IPS-20b (cell line): Measurements from ENCODE around the gene SASH1.

ENCODE experiments used
- H3K27ac ChIP-seq: one replicate; pipeline ENCODE4 v1.5.1; 2013; ENCODE audit warnings: low read length
- H3K27me3 ChIP-seq: 2 replicates; pipeline ENCODE4 v1.6.1; 2013; ENCODE audit warnings: mild to moderate bottlenecking, low read length, inconsistent platforms; ENCODE audit not compliant: insufficient read depth
- H3K36me3 ChIP-seq: 2 replicates; pipeline ENCODE4 v1.6.1; 2013; ENCODE audit warnings: low read depth, mild to moderate bottlenecking, inconsistent platforms, low read length, moderate library complexity; ENCODE audit not compliant: insufficient read depth
- H3K4me1 ChIP-seq: 2 replicates; pipeline ENCODE4 v1.6.1; 2013; ENCODE audit warnings: mild to moderate bottlenecking, control low read depth, inconsistent platforms, low read length, moderate library complexity; ENCODE audit not compliant: insufficient read depth
- H3K4me3 ChIP-seq: 2 replicates; pipeline ENCODE4 v1.5.1; 2013; ENCODE audit warnings: mild to moderate bottlenecking, low read length, inconsistent platforms
- H3K9ac ChIP-seq: 2 replicates; pipeline ENCODE4 v1.6.1; 2013; ENCODE audit warnings: low read depth, mild to moderate bottlenecking, inconsistent platforms, low read length, moderate library complexity
- H3K9me3 ChIP-seq: 2 replicates; pipeline ENCODE4 v1.6.1; 2013; ENCODE audit warnings: mild to moderate bottlenecking, low read depth, low read length, inconsistent platforms; ENCODE audit not compliant: insufficient read depth

The SASH1 gene

DNA sequence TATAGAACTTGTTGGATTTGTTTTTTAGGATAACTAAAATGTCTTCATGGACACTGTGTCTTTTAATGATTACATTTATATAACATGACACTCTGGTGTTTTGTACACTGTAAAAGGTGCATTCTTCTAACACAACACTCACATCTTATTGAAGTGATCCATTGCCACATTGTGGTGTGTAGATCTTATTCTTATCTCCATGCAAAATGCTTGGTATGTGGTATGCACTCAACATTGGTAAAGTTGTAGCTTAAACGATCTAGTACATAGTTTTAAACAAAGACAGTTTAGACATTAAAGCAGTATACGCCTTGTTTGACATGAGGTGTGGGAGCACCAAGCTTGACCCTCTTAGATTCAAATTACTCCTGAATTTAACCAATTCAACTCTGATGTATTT is 84.7 kb downstream of the SASH1 start:
- no peaks in the 10 kb centered on the region for H3K4me1 ChIP-seq
- H3K27me3 ChIP-seq, result no peaks in the 10 kb centered on the region
- H3K9ac ChIP-seq, result no peak overlapping the region
- no peaks in the 10 kb centered on the region for H3K36me3 ChIP-seq
- H3K4me3 ChIP-seq, result no peak overlapping the region
- H3K27ac ChIP-seq, result no peak overlapping the region
- H3K9me3 ChIP-seq, result no peaks in the 10 kb centered on the region

DNA sequence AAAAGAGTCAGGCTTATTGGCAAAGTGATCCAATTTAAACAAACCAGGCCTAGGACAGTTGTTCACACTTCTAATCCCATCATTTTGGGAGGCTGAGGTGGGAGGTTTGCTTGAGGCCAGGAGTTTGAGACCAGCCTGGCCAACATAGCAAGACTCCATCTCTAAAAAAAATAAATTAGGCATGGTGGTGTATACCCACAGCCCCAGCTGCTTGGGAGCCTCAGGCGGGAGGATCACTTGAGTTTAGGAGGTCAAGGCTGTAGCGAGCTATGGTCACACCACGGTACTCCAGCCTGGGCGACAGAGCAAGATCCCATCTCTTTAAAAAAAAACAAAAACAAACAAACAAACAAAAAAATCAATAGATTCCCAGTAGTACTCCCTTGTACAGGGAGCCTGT is 86.8 kb downstream of the SASH1 start:
- no peaks in the 10 kb centered on the region for H3K9me3 ChIP-seq

DNA sequence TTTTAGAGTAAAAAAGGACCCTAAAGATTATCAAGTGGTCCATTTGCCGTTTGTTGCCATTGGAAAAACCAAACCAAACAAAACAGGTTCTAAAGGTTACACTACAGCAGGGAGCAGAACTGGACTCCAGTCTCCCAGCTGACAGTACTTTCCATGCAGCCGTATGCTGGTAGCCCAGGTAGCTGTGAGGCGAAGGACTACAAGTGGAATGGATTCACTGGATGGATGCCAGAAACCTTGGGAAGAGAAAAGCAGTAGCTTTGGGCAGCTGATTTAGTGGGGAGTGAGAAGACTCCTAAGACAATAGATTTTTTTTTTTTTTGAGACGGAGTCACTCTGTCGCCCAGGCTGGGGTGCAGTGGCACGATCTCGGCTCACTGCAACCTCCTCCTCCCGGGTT is 88.3 kb downstream of the SASH1 start:
- Histone ChIP-seq H3K4me3 (no peak overlapping the region), H3K27ac (no peak overlapping the region), H3K4me1 (no peaks in the 10 kb centered on the region), H3K9me3 (no peaks in the 10 kb centered on the region), H3K27me3 (no peaks in the 10 kb centered on the region), H3K9ac (no peak overlapping the region), H3K36me3 (no peaks in the 10 kb centered on the region)

More for the DNA sequence above, 86.8 kb downstream of the SASH1 start:
- H3K4me1 ChIP-seq, result no peaks in the 10 kb centered on the region
- no peak overlapping the region for H3K9ac ChIP-seq
- H3K27ac ChIP-seq, result no peak overlapping the region
- no peaks in the 10 kb centered on the region for H3K27me3 ChIP-seq
- H3K36me3 ChIP-seq, result no peaks in the 10 kb centered on the region
- no peak overlapping the region for H3K4me3 ChIP-seq

DNA sequence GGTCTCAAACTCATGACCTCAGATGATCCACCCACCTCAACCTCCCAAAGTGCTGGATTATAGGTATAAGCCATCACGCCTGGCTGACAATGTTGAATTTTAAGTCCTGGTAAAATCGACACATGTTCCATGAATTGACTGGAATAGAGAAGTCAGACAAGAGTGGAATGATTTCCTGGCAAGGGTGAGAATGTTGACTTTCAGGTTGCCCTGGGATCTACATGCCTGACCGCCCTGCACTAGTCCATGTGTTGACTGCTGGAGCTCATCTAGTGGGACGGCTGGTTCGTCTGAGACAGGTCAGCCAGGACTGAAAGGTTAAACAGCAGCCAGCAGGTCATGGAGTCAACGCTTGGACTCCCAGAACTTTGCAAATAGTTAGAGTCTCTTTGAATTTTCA is 88.8 kb downstream of the SASH1 start:
- Histone ChIP-seq H3K4me3 (no peak overlapping the region), H3K27ac (no peak overlapping the region), H3K36me3 (no peaks in the 10 kb centered on the region)

DNA sequence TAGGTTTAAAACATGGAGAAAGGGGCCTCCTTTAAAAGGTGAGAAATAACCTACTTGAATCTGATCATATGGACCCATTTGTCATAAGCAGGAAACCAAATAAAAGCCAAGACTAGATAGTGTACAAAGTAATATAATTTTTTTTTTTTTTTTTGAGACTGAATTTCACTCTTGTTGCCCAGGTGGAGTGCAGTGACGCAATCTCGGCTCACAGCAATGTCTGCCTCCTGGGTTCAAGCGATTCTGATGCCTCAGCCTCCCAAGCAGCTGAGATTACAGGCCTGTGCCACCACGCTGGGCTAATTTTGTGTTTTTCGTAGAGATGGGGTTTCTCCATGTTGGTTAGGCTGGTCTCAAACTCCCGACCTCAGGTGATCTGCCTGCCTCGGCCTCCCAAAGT is 89.2 kb downstream of the SASH1 start:
- H3K36me3 ChIP-seq, result no peaks in the 10 kb centered on the region
- no peak overlapping the region for H3K4me3 ChIP-seq
- H3K9me3 ChIP-seq, result no peaks in the 10 kb centered on the region
- H3K4me1 ChIP-seq, result no peaks in the 10 kb centered on the region
- no peak overlapping the region for H3K27ac ChIP-seq
- no peak overlapping the region for H3K9ac ChIP-seq
- no peaks in the 10 kb centered on the region for H3K27me3 ChIP-seq

More for the DNA sequence above, 88.8 kb downstream of the SASH1 start:
- Histone ChIP-seq H3K9ac (no peak overlapping the region), H3K9me3 (no peaks in the 10 kb centered on the region), H3K4me1 (no peaks in the 10 kb centered on the region), H3K27me3 (no peaks in the 10 kb centered on the region)

DNA sequence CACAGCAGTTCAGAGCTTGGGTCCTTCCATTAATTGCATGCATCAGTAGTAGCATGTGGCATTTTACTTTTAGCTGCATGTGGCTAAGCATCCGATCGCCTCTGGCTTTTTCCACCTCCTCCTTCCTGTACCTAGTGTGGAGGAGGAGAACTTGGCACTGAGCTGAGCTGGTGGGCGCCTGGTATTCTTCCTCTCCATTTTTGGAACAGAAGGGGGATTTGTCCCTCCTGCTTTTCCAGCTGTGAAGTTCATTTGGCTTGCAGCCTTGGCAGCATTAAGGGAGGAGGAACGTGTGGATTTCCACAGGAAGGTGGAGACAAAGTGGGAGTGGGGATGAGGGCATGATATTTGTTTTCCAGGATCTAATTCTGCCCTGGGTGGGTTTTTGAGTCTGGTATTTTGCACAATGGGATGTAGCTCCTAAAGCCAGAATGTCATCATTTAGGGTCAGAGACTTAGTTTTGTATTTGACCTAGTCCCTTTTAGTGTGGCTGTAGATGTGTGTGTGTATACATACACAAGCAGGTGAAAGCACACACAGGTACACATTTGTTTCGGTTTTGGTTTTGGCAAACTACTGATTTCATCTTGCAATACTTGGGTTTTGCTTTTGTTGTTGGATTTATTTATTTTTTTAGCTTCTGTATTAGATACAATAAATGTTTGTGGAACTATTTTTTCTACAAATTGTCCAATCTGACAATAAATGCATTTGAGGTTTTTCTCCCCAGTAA is 90.0 kb downstream of the SASH1 start:
- no peaks in the 10 kb centered on the region for H3K27me3 ChIP-seq
- no peak overlapping the region for H3K27ac ChIP-seq
- H3K9me3 ChIP-seq, result no peaks in the 10 kb centered on the region

DNA sequence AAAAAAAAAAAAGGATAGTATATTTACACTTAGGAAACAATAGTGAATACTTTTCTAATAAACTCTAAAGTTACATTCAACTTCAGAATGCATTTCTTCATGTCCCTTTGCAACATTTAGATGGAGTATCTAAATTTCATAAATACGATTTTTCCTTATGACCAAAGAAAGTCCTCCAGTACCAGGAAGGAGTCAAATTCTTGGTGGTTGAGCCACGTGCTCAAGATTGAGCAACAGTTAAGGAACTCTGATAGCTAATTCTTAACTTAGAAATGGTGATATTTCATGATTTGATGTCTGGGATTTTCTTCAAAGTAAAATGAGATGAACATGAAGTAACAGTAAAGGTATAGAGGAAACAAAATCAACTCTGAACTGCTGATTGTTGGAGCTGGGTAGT is 92.7 kb downstream of the SASH1 start:
- no peak overlapping the region for H3K4me3 ChIP-seq
- no peak overlapping the region for H3K27ac ChIP-seq
- no peaks in the 10 kb centered on the region for H3K9me3 ChIP-seq
- no peaks in the 10 kb centered on the region for H3K27me3 ChIP-seq
- no peak overlapping the region for H3K9ac ChIP-seq
- no peaks in the 10 kb centered on the region for H3K4me1 ChIP-seq
- no peaks in the 10 kb centered on the region for H3K36me3 ChIP-seq

More for the DNA sequence above, 90.0 kb downstream of the SASH1 start:
- Histone ChIP-seq H3K4me3 (no peak overlapping the region), H3K36me3 (no peaks in the 10 kb centered on the region), H3K4me1 (no peaks in the 10 kb centered on the region), H3K9ac (no peak overlapping the region)

DNA sequence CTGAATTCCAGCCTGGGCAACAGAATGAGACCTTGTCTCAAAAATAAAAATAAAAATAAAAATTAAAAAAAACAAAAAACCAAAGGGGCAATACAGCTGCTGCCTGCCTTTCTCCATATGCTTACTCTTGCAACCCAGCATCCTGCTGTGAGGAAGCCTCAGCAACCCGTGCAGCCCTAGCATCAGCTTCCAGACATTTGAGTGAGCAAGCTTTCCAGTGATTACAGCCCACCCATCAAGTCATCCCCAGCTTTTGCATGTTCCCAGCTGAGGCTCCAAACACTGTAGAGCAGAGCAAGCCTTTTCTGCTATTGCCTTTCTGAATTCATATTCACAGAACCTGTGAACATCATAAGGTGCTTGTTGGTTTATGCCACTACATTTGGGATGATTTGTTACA is 93.8 kb downstream of the SASH1 start:
- no peak overlapping the region for H3K9ac ChIP-seq
- H3K9me3 ChIP-seq, result no peaks in the 10 kb centered on the region
- H3K27me3 ChIP-seq, result no peaks in the 10 kb centered on the region
- H3K4me3 ChIP-seq, result no peak overlapping the region
- H3K4me1 ChIP-seq, result 0 out of 2 replicates have a peak, but pooled peaks cover 4% of the 10 kb centered on the region
- no peaks in the 10 kb centered on the region for H3K36me3 ChIP-seq
- H3K27ac ChIP-seq, result no peak overlapping the region

DNA sequence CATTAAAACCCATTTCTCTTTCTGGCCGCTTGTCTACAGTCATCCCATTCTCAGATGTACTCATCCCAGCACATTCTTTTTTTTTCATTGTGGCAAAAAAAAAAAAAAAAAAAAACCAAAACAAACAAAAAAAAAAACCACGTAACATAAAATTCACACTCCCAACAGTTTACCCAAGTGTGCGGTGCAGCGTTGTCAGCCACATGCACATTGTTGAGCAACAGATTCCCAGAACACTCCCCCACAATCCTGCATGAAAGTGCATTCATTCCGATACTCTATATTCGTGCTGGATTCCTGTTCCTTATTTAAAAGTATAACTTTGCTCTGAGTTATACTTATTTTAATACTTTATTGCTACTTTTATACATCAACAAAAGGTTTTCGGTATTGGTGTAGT is 96.0 kb downstream of the SASH1 start:
- Histone ChIP-seq H3K9me3 (no peaks in the 10 kb centered on the region), H3K4me1 (peaks cover 8% of the 10 kb centered on the region; the same call in 1 of the 2 replicates), H3K36me3 (no peaks in the 10 kb centered on the region), H3K9ac (no peak overlapping the region), H3K27me3 (no peaks in the 10 kb centered on the region), H3K4me3 (no peak overlapping the region), H3K27ac (no peak overlapping the region)

DNA sequence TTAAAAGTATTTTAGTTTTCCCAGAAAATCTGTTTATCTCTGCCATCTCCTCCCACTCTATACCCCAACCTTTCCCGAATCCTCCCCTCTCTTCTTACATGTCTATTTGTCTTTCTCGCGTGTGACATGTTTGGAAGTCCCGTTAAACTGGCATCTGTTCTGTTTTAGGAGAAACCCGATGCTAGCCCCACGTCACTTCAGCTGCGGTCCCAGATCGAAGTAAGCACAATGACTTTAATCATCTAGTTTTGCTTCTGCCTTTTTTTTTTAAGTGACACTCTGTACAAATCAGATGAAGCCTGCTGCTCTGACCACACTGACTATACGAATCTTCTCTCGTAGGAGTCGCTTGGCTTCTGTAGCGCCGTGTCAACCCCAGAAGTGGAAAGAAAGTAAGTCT is 97.4 kb downstream of the SASH1 start:
- peaks cover 17% of the 10 kb centered on the region; the same call in 1 of the 2 replicates for H3K4me1 ChIP-seq
- no peak overlapping the region for H3K27ac ChIP-seq
- no peak overlapping the region for H3K9ac ChIP-seq
- H3K36me3 ChIP-seq, result no peaks in the 10 kb centered on the region
- H3K9me3 ChIP-seq, result no peaks in the 10 kb centered on the region
- H3K4me3 ChIP-seq, result no peak overlapping the region
- H3K27me3 ChIP-seq, result no peaks in the 10 kb centered on the region

DNA sequence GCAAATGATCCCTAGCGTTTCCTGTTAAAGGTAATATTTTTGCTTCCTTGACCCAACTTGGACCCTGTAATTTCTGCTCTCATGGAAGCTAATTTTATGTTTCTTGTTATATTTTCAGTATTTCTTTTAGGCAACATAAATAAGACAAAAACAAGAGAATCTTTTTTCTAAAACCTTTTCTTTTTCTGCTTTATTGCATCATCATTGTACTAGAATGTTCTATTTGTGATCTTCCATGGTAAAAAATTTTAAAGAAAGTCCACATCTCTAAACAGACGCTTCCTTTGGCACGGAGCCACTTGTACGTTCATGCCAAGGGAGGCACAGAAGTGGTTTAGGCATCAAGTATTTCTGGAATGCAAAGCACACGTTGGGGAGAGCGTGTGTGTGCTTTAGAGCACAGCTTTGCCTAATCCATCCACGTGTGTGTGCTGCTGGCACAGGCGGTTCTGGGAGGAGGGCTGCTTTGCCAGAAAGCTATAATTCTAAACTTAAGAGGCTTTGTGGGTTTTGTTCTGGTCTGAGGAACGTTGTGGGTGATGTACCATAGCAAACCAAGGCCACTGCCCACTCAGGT is 98.3 kb downstream of the SASH1 start:
- Histone ChIP-seq H3K9me3 (no peaks in the 10 kb centered on the region), H3K9ac (no peak overlapping the region), H3K4me3 (no peak overlapping the region), H3K27me3 (no peaks in the 10 kb centered on the region), H3K36me3 (no peaks in the 10 kb centered on the region), H3K27ac (no peak overlapping the region), H3K4me1 (peaks cover 17% of the 10 kb centered on the region; the same call in 1 of the 2 replicates)

DNA sequence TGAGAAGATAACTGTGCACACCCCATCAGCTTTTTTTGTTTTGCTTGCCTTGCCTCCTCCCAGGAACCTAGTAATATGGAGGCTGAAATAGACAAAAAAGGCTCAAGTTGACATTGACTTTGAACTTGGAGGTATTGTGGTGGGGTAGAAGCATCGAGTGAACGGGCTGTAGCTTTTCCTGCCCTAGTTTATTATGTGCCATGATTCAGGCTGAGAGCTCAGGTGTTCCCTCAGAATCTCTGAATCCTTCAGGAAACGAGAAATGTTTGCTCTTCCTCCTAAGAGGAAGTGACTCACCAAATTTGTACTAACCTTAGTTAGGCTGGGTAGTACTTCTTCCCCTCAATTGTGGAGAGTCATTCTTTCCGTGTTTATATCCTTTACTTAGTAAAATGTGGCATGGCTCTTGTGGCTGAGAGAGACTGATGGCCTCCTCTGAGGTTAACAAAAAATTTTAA is 98.8 kb downstream of the SASH1 start:
- no peak overlapping the region for H3K27ac ChIP-seq
- no peaks in the 10 kb centered on the region for H3K9me3 ChIP-seq
- no peak overlapping the region for H3K9ac ChIP-seq
- no peaks in the 10 kb centered on the region for H3K27me3 ChIP-seq
- H3K36me3 ChIP-seq, result no peaks in the 10 kb centered on the region
- H3K4me3 ChIP-seq, result no peak overlapping the region
- peaks cover 17% of the 10 kb centered on the region; the same call in 1 of the 2 replicates for H3K4me1 ChIP-seq
